ENCODE data around the gene RACK1. TPM values are rescaled to one million over a fixed set of nuclear protein-coding genes. Genes with fewer than 3 reads are reported as not detected.

The RACK1 gene
- total and polyA plus RNA-seq, 2 experiments from 2014 or later = 2,372 to 4,798 TPM

DNA sequence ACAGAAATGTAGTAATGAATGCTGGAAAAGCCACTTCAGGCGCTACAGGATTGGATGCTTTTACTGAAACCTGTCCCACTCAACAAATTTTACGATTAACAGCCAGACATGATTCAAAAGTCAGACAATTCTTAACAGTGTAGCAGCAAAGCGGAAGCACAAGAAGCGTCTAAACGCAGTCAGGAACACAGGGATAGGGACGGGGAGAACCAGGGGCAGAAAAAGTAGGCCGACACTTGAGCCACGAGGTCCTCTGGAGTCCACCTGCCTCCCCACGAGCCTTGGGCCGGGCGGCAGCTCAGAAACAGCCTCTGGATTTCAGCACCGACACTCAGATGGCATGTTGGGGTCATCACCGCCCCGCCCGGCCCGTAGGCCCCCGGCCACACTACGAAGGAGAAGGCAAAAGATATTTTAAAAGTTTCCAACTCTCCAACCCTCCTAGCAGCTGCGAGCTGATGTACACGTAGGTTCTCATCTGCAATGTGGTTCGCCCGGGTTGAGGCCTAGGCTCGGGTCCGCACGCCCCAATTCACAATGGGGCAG is 615 bp downstream of the RACK1 start:
- peaks cover 39% of the 10 kb centered on the region for H3K4me1 ChIP-seq (ENCODE audit: insufficient read depth)
- H3K4me1 Mint-ChIP-seq = peaks cover 41% of the 10 kb centered on the region
- H3K9me3 Mint-ChIP-seq = peaks cover 10% of the 10 kb centered on the region; the same call in 2 of the 3 replicates
- peak overlapping the region; percentile 99 for H3K27ac ChIP-seq (ENCODE audit: low read depth)
- TF ChIP-seq ZNF114 (CRISPR knock-in tag; IDR thresholded peaks at IDR 0.05) (no peak), POLR2AphosphoS5 (IDR thresholded peaks at IDR 0.05; ENCODE audit: low read depth) (no peak), ZNF331 (CRISPR knock-in tag; IDR thresholded peaks at IDR 0.05; ENCODE audit: low read depth) (no peak), NANOG (IDR thresholded peaks at IDR 0.05; ENCODE audit: borderline replicate concordance) (no peak)
- TF ChIP-seq, protein P1, sequence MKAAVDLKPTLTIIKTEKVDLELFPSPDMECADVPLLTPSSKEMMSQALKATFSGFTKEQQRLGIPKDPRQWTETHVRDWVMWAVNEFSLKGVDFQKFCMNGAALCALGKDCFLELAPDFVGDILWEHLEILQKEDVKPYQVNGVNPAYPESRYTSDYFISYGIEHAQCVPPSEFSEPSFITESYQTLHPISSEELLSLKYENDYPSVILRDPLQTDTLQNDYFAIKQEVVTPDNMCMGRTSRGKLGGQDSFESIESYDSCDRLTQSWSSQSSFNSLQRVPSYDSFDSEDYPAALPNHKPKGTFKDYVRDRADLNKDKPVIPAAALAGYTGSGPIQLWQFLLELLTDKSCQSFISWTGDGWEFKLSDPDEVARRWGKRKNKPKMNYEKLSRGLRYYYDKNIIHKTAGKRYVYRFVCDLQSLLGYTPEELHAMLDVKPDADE (IDR thresholded peaks at IDR 0.05) = no peak
- peaks cover 51% of the 10 kb centered on the region for H3K36me3 ChIP-seq (ENCODE audit: insufficient read depth)
- no peaks in the 10 kb centered on the region for H3K27me3 ChIP-seq (ENCODE audit: insufficient read depth)
- peaks cover 83% of the 10 kb centered on the region for H3K79me2 ChIP-seq (replicated peaks; ENCODE audit: insufficient read depth)
- H4K20me1 ChIP-seq (replicated peaks; ENCODE audit: insufficient read depth) = peaks cover 54% of the 10 kb centered on the region
- H3K27me3 Mint-ChIP-seq (ENCODE audit: insufficient read depth, low read depth, poor library complexity) = peaks cover 50% of the 10 kb centered on the region
- H3F3A ChIP-seq (replicated peaks; ENCODE audit: low read depth) = peaks cover 60% of the 10 kb centered on the region
- no peaks in the 10 kb centered on the region for H3K9me2 ChIP-seq (ENCODE audit: insufficient read depth)
- peak overlapping the region; percentile 100 for H3K4me3 ChIP-seq
- peak overlapping the region; percentile 96 for H3K4me2 ChIP-seq
- DNase-seq (ENCODE audit: low spot score) (no peak), ATAC-seq (no peak)
- peak overlapping the region; percentile 100 for H3K27ac Mint-ChIP-seq
- peaks cover 70% of the 10 kb centered on the region for H3K36me3 Mint-ChIP-seq (ENCODE audit: low read depth)
- peak overlapping the region; percentile 99 for H3K4me3 Mint-ChIP-seq
- H2AFZ ChIP-seq = no peak overlapping the region

DNA sequence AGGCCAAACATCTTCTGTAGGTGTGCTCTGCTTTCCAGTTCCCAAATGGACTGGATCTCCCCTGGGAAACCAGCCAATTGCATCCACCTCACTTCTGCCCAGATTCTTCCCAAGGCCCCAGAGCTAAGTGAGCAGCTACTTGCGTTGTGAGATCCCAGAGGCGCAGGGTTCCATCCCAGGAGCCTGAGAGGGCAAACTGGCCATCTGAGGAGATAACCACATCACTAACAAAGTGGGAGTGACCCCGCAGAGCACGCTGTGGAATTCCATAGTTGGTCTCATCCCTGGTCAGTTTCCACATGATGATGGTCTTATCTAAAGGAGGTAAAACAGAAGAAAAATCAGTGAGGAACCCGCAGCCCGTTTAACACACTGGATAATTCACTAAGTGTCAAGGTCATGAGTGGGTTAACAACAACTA is 1.7 kb downstream of the RACK1 start:
- peak overlapping the region; percentile 99 for H3K4me3 Mint-ChIP-seq
- H3K4me1 ChIP-seq (ENCODE audit: insufficient read depth) = peaks cover 37% of the 10 kb centered on the region
- no peak overlapping the region for H2AFZ ChIP-seq
- no peaks in the 10 kb centered on the region for H3K27me3 ChIP-seq (ENCODE audit: insufficient read depth)
- peaks cover 59% of the 10 kb centered on the region for H4K20me1 ChIP-seq (replicated peaks; ENCODE audit: insufficient read depth)
- peaks cover 75% of the 10 kb centered on the region for H3K79me2 ChIP-seq (replicated peaks; ENCODE audit: insufficient read depth)
- peaks cover 10% of the 10 kb centered on the region; the same call in 1 of the 3 replicates for H3K9me3 Mint-ChIP-seq
- peak overlapping the region; percentile 100 for H3K27ac Mint-ChIP-seq
- ATAC-seq = no peak
- H3K4me1 Mint-ChIP-seq = peaks cover 43% of the 10 kb centered on the region
- DNase-seq (ENCODE audit: low spot score) = no peak
- peaks cover 62% of the 10 kb centered on the region for H3K36me3 ChIP-seq (ENCODE audit: insufficient read depth)
- peaks cover 67% of the 10 kb centered on the region for H3F3A ChIP-seq (replicated peaks; ENCODE audit: low read depth)
- peak overlapping the region; percentile 100 for H3K4me3 ChIP-seq
- TF ChIP-seq JUNB (IDR thresholded peaks at IDR 0.05; ENCODE audit: unreplicated experiment) = no peak
- peak overlapping the region; percentile 96 for H3K4me2 ChIP-seq
- H3K27me3 Mint-ChIP-seq (ENCODE audit: insufficient read depth, low read depth, poor library complexity) = peaks cover 51% of the 10 kb centered on the region
- H3K9me2 ChIP-seq (ENCODE audit: insufficient read depth) = no peaks in the 10 kb centered on the region
- H3K36me3 Mint-ChIP-seq (ENCODE audit: low read depth) = peaks cover 73% of the 10 kb centered on the region
- peak overlapping the region; percentile 99 for H3K27ac ChIP-seq (ENCODE audit: low read depth)

DNA sequence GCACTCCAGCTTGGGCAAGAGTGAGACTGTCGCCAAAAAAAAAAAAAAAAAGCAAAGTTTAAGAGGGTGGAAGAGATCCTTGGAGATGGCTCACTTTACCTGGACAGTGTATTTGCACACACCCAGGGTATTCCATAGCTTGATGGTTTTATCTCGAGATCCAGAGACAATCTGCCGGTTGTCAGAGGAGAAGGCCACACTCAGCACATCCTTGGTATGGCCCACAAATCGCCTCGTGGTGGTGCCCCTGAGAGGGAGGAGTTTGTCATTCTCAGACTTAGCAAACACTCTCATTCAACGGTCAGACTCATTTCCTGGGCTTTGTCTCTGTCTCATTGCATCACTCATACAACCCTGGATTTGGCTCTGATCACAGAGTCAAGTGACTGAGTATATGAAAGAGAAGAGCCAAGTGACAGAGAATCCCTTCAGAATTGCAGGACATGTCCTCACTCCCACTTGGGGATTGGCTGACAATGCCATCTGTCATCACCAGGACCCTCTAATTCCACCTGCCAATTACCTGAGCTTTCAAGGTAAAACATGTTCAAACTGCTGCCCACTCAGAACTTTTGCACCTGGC is 2.2 kb downstream of the RACK1 start:
- Histone ChIP-seq H3F3A (replicated peaks; ENCODE audit: low read depth) (peaks cover 73% of the 10 kb centered on the region), H2AFZ (no peak overlapping the region), H3K79me2 (replicated peaks; ENCODE audit: insufficient read depth) (peaks cover 70% of the 10 kb centered on the region), H3K27ac (ENCODE audit: low read depth) (peak overlapping the region; percentile 99), H3K4me3 (peak overlapping the region; percentile 100), H3K9me2 (ENCODE audit: insufficient read depth) (no peaks in the 10 kb centered on the region), H4K20me1 (replicated peaks; ENCODE audit: insufficient read depth) (peaks cover 65% of the 10 kb centered on the region), H3K36me3 (ENCODE audit: insufficient read depth) (peaks cover 67% of the 10 kb centered on the region), H3K4me1 (ENCODE audit: insufficient read depth) (peaks cover 37% of the 10 kb centered on the region), H3K4me2 (peak overlapping the region; percentile 96), H3K27me3 (ENCODE audit: insufficient read depth) (no peaks in the 10 kb centered on the region)
- Mint-ChIP-seq H3K4me3 (peak overlapping the region; percentile 99), H3K9me3 (peaks cover 10% of the 10 kb centered on the region; the same call in 1 of the 3 replicates), H3K4me1 (peaks cover 43% of the 10 kb centered on the region), H3K27me3 (ENCODE audit: insufficient read depth, low read depth, poor library complexity) (peaks cover 54% of the 10 kb centered on the region), H3K36me3 (ENCODE audit: low read depth) (peaks cover 79% of the 10 kb centered on the region), H3K27ac (peak overlapping the region; percentile 100)
- DNase-seq (ENCODE audit: low spot score) (no peak), ATAC-seq (no peak)
- TF ChIP-seq, protein P2, sequence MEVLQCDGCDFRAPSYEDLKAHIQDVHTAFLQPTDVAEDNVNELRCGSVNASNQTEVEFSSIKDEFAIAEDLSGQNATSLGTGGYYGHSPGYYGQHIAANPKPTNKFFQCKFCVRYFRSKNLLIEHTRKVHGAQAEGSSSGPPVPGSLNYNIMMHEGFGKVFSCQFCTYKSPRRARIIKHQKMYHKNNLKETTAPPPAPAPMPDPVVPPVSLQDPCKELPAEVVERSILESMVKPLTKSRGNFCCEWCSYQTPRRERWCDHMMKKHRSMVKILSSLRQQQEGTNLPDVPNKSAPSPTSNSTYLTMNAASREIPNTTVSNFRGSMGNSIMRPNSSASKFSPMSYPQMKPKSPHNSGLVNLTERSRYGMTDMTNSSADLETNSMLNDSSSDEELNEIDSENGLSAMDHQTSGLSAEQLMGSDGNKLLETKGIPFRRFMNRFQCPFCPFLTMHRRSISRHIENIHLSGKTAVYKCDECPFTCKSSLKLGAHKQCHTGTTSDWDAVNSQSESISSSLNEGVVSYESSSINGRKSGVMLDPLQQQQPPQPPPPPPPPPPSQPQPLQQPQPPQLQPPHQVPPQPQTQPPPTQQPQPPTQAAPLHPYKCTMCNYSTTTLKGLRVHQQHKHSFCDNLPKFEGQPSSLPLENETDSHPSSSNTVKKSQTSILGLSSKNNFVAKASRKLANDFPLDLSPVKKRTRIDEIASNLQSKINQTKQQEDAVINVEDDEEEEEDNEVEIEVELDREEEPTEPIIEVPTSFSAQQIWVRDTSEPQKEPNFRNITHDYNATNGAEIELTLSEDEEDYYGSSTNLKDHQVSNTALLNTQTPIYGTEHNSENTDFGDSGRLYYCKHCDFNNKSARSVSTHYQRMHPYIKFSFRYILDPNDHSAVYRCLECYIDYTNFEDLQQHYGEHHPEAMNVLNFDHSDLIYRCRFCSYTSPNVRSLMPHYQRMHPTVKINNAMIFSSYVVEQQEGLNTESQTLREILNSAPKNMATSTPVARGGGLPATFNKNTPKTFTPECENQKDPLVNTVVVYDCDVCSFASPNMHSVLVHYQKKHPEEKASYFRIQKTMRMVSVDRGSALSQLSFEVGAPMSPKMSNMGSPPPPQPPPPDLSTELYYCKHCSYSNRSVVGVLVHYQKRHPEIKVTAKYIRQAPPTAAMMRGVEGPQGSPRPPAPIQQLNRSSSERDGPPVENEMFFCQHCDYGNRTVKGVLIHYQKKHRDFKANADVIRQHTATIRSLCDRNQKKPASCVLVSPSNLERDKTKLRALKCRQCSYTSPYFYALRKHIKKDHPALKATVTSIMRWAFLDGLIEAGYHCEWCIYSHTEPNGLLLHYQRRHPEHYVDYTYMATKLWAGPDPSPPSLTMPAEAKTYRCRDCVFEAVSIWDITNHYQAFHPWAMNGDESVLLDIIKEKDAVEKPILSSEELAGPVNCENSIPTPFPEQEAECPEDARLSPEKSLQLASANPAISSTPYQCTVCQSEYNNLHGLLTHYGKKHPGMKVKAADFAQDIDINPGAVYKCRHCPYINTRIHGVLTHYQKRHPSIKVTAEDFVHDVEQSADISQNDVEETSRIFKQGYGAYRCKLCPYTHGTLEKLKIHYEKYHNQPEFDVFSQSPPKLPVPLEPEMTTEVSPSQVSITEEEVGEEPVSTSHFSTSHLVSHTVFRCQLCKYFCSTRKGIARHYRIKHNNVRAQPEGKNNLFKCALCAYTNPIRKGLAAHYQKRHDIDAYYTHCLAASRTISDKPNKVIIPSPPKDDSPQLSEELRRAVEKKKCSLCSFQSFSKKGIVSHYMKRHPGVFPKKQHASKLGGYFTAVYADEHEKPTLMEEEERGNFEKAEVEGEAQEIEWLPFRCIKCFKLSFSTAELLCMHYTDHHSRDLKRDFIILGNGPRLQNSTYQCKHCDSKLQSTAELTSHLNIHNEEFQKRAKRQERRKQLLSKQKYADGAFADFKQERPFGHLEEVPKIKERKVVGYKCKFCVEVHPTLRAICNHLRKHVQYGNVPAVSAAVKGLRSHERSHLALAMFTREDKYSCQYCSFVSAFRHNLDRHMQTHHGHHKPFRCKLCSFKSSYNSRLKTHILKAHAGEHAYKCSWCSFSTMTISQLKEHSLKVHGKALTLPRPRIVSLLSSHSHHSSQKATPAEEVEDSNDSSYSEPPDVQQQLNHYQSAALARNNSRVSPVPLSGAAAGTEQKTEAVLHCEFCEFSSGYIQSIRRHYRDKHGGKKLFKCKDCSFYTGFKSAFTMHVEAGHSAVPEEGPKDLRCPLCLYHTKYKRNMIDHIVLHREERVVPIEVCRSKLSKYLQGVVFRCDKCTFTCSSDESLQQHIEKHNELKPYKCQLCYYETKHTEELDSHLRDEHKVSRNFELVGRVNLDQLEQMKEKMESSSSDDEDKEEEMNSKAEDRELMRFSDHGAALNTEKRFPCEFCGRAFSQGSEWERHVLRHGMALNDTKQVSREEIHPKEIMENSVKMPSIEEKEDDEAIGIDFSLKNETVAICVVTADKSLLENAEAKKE (CRISPR knock-in tag; IDR thresholded peaks at IDR 0.05) = no peak
- peak; percentile 31; the same call in 1 of the 2 replicates for TF ChIP-seq POLR2AphosphoS5 (IDR thresholded peaks at IDR 0.05; ENCODE audit: low read depth)

All from GM23338 (cell line).